ENCODE results near the gene HIPK2.

GRCh38 chr7:139614886-139615285, 162.9 kb downstream of the HIPK2 start:
- TF ChIP-seq ZNF565 (CRISPR knock-in tag; conservative IDR thresholded peaks at IDR 0.05; ENCODE audit: low read depth) (no peak), RARB (CRISPR knock-in tag; IDR thresholded peaks at IDR 0.05) (no peak), ZFP30 (CRISPR knock-in tag; IDR thresholded peaks at IDR 0.05) (no peak), ZFP3 (CRISPR knock-in tag; IDR thresholded peaks at IDR 0.05) (no peak), PPARA (CRISPR knock-in tag; IDR thresholded peaks at IDR 0.05; ENCODE audit: borderline replicate concordance) (no peak), PATZ1 (CRISPR knock-in tag; IDR thresholded peaks at IDR 0.05; ENCODE audit: borderline replicate concordance) (no peak), ARNTL (CRISPR knock-in tag; IDR thresholded peaks at IDR 0.05; ENCODE audit: borderline replicate concordance, low read depth) (no peak), ZNF8 (CRISPR knock-in tag; IDR thresholded peaks at IDR 0.05) (no peak), CSDC2 (CRISPR knock-in tag; IDR thresholded peaks at IDR 0.05) (no peak), POU6F1 (CRISPR knock-in tag; IDR thresholded peaks at IDR 0.05; ENCODE audit: borderline replicate concordance, low read depth) (no peak)
